ENCODE results near the gene PPM1F.

PPM1F gene

DNA sequence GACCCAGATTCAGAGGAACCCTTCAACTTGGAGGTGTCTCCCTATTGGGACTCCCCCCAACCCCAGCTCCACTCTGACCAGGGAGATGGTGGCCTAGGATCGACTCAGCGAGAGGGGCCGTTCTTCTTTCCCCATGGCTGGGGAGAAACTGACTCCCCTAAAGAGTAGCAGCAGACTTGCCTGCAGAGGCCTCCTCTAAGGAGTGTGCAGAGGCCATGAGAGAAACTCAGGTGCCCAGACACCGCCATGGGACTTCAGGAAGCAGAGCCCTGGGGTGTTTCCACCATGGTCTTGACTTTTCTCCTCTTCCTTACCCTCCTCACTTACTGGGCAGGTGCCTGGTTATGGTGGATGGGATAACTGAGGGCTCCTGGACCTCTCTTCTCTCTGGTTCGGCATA is 32.6 kb upstream of the PPM1F start:
- in situ Hi-C loops (cut with MboI; ENCODE audit: low sequenced_read_pairs, unreplicated experiment), result no loop called here
- TF ChIP-seq, protein P1, sequence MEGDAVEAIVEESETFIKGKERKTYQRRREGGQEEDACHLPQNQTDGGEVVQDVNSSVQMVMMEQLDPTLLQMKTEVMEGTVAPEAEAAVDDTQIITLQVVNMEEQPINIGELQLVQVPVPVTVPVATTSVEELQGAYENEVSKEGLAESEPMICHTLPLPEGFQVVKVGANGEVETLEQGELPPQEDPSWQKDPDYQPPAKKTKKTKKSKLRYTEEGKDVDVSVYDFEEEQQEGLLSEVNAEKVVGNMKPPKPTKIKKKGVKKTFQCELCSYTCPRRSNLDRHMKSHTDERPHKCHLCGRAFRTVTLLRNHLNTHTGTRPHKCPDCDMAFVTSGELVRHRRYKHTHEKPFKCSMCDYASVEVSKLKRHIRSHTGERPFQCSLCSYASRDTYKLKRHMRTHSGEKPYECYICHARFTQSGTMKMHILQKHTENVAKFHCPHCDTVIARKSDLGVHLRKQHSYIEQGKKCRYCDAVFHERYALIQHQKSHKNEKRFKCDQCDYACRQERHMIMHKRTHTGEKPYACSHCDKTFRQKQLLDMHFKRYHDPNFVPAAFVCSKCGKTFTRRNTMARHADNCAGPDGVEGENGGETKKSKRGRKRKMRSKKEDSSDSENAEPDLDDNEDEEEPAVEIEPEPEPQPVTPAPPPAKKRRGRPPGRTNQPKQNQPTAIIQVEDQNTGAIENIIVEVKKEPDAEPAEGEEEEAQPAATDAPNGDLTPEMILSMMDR (IDR thresholded peaks at IDR 0.05; ENCODE audit: borderline replicate concordance, control extremely low read depth, extremely low read depth, insufficient read depth, missing control alignments), result no peak
- DNase-seq (ENCODE audit: low spot score), result no peak

- TF ChIP-seq, protein P1 (IDR thresholded peaks at IDR 0.05; ENCODE audit: borderline replicate concordance, control extremely low read depth, extremely low read depth, insufficient read depth, missing control alignments), result peak; percentile 59
- no peak for DNase-seq (ENCODE audit: low spot score)
- in situ Hi-C loops (cut with MboI; ENCODE audit: low sequenced_read_pairs, unreplicated experiment), result no loop called here
Observed at GRCh38 chr22:21984793-21985192, 32.1 kb upstream of the PPM1F start.

GRCh38 chr22:21982338-21982965 is 29.8 kb upstream of the PPM1F start, which contains the start of gene TOP3B:
TSS of gene TOP3B (minus strand) at chr22:21982787. CDS start at chr22:21975709, 7,078 bp downstream.
- in situ Hi-C loops (cut with MboI; ENCODE audit: low sequenced_read_pairs, unreplicated experiment), result no loop called here
- peak; percentile 93 for DNase-seq (ENCODE audit: low spot score)
- TF ChIP-seq, protein P1 (IDR thresholded peaks at IDR 0.05; ENCODE audit: borderline replicate concordance, control extremely low read depth, extremely low read depth, insufficient read depth, missing control alignments), result no peak

DNA sequence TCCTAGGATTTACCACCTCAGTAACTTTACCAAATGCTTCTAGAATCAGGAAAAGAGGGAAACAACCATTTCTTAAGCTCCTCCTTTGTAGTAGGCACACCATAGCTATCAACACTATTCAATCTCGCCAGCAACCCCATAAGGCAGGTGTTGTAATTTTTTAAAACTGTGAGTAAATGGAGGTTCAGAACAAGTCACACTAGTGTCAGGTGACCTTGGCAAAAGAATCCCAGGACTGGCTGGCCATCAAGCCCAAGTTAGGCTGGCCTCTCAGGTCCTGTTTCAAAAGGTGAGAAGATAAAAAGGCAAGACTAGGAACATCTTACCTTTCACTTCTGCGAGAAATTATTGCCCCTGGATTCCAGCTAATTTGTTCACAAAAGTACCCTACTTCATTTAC is 29.2 kb upstream of the PPM1F start:
- in situ Hi-C loops (cut with MboI; ENCODE audit: low sequenced_read_pairs, unreplicated experiment), result no loop called here
- no peak for DNase-seq (ENCODE audit: low spot score)
- TF ChIP-seq, protein P1 (IDR thresholded peaks at IDR 0.05; ENCODE audit: borderline replicate concordance, control extremely low read depth, extremely low read depth, insufficient read depth, missing control alignments), result no peak

GRCh38 chr22:21980547-21980946 is 27.9 kb upstream of the PPM1F start:
- DNase-seq (ENCODE audit: low spot score), result no peak
- in situ Hi-C loops (cut with MboI; ENCODE audit: low sequenced_read_pairs, unreplicated experiment), result no loop called here
- TF ChIP-seq, protein P1 (IDR thresholded peaks at IDR 0.05; ENCODE audit: borderline replicate concordance, control extremely low read depth, extremely low read depth, insufficient read depth, missing control alignments), result no peak

- TF ChIP-seq, protein P1 (IDR thresholded peaks at IDR 0.05; ENCODE audit: borderline replicate concordance, control extremely low read depth, extremely low read depth, insufficient read depth, missing control alignments), result no peak
- no peak for DNase-seq (ENCODE audit: low spot score)
- in situ Hi-C loops (cut with MboI; ENCODE audit: low sequenced_read_pairs, unreplicated experiment), result no loop called here
Observed at GRCh38 chr22:21978564-21979386, 26.1 kb upstream of the PPM1F start.
